ENCODE measurements around the gene STH.

DNA sequence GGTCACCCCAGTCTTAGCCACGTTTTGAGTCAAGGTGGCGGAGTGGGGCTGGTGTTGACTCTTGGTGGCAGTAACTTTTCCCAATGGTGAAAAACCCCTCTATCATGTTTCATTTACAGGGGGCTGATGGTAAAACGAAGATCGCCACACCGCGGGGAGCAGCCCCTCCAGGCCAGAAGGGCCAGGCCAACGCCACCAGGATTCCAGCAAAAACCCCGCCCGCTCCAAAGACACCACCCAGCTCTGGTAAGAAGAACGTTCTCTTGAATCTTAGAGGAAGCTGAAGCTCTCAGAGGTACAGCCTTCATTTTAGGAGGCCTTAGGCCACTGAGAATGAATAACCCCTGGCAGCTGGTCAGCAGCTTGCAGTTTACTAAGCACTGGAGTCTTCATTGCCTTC is 7.7 kb upstream of the STH start:
- no peak for TF ChIP-seq SP7 (tag by site-specific recombination; IDR thresholded peaks at IDR 0.05)
- TF ChIP-seq, protein P1, sequence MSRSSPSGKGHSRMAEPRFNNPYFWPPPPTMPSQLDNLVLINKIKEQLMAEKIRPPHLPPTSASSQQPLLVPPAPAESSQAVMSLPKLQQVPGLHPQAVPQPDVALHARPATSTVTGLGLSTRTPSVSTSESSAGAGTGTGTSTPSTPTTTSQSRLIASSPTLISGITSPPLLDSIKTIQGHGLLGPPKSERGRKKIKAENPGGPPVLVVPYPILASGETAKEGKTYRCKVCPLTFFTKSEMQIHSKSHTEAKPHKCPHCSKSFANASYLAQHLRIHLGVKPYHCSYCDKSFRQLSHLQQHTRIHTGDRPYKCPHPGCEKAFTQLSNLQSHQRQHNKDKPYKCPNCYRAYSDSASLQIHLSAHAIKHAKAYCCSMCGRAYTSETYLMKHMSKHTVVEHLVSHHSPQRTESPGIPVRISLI (tag by site-specific recombination; IDR thresholded peaks at IDR 0.05): no peak
- TF ChIP-seq ZNF521 (tag by site-specific recombination; IDR thresholded peaks at IDR 0.05): no peak
- TF ChIP-seq, protein P2, sequence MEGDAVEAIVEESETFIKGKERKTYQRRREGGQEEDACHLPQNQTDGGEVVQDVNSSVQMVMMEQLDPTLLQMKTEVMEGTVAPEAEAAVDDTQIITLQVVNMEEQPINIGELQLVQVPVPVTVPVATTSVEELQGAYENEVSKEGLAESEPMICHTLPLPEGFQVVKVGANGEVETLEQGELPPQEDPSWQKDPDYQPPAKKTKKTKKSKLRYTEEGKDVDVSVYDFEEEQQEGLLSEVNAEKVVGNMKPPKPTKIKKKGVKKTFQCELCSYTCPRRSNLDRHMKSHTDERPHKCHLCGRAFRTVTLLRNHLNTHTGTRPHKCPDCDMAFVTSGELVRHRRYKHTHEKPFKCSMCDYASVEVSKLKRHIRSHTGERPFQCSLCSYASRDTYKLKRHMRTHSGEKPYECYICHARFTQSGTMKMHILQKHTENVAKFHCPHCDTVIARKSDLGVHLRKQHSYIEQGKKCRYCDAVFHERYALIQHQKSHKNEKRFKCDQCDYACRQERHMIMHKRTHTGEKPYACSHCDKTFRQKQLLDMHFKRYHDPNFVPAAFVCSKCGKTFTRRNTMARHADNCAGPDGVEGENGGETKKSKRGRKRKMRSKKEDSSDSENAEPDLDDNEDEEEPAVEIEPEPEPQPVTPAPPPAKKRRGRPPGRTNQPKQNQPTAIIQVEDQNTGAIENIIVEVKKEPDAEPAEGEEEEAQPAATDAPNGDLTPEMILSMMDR (tag by site-specific recombination; IDR thresholded peaks at IDR 0.05): no peak
- no peak for TF ChIP-seq ZNF239 (tag by site-specific recombination; IDR thresholded peaks at IDR 0.05)
- TF ChIP-seq YY1 (tag by site-specific recombination; IDR thresholded peaks at IDR 0.05): no peak
- no peak for TF ChIP-seq TRIM28 (IDR thresholded peaks at IDR 0.05; ENCODE audit: borderline replicate concordance, low read length)
- TF ChIP-seq ZNF701 (tag by site-specific recombination; IDR thresholded peaks at IDR 0.05): no peak
- no peak for TF ChIP-seq ZNF837 (tag by site-specific recombination; IDR thresholded peaks at IDR 0.05)
- TF ChIP-seq GLI2 (tag by site-specific recombination; IDR thresholded peaks at IDR 0.05; ENCODE audit: borderline replicate concordance, low read depth): no peak
- no peak for TF ChIP-seq ZFHX2 (tag by site-specific recombination; conservative IDR thresholded peaks at IDR 0.05)
- TF ChIP-seq, protein P3, sequence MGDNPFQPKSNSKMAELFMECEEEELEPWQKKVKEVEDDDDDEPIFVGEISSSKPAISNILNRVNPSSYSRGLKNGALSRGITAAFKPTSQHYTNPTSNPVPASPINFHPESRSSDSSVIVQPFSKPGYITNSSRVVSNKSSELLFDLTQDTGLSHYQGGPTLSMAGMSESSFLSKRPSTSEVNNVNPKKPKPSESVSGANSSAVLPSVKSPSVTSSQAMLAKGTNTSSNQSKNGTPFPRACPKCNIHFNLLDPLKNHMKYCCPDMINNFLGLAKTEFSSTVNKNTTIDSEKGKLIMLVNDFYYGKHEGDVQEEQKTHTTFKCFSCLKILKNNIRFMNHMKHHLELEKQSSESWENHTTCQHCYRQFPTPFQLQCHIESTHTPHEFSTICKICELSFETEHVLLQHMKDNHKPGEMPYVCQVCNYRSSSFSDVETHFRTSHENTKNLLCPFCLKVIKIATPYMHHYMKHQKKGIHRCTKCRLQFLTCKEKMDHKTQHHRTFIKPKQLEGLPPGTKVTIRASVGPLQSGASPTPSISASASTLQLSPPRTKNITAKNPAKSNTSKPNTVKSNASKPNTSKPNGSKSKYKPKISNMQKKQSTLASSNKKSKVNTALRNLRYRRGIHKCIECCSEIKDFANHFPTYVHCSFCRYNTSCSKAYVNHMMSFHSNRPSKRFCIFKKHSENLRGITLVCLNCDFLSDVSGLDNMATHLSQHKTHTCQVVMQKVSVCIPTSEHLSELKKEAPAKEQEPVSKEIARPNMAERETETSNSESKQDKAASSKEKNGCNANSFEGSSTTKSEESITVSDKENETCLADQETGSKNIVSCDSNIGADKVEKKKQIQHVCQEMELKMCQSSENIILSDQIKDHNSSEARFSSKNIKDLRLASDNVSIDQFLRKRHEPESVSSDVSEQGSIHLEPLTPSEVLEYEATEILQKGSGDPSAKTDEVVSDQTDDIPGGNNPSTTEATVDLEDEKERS (tag by site-specific recombination; IDR thresholded peaks at IDR 0.05): no peak

Data from HEK293 (cell line).